ENCODE results near the gene GCN1. TPM values are rescaled to one million over a fixed set of nuclear protein-coding genes. Genes with fewer than 3 reads are reported as not detected.

The GCN1 gene
- total RNA-seq, 4 donors from 2014 or later, result 62.0 to 310 (median 101) TPM

GRCh38 chr12:120222288-120222832, 27.8 kb upstream of the GCN1 start:
- no peak overlapping the region for H3K4me3 ChIP-seq
- peak in 1 of 2 donors; percentile 76 for DNase-seq (ENCODE audit: low spot score in 2 of 2)
- 85% methylated on average over 4 of the region's 12 CpGs for WGBS
- no peaks in the 10 kb centered on the region for H3K27me3 ChIP-seq
- no peaks in the 10 kb centered on the region for H3K9me3 ChIP-seq
- peaks cover 36% of the 10 kb centered on the region for H3K4me1 ChIP-seq
- H3K27ac ChIP-seq, result no peak overlapping the region
- H3K36me3 ChIP-seq, result peaks cover 71% of the 10 kb centered on the region
- TF ChIP-seq POLR2AphosphoS5 (IDR thresholded peaks at IDR 0.05) (no peak), POLR2A (IDR thresholded peaks at IDR 0.05) (no peak), CTCF (IDR thresholded peaks at IDR 0.05) (no peak), EP300 (IDR thresholded peaks at IDR 0.05) (no peak)

GRCh38 chr12:120221576-120221900, 27.0 kb upstream of the GCN1 start:
- Histone ChIP-seq H3K9me3 (no peaks in the 10 kb centered on the region), H3K27me3 (no peaks in the 10 kb centered on the region), H3K27ac (no peak overlapping the region), H3K4me3 (no peak overlapping the region), H3K4me1 (peaks cover 28% of the 10 kb centered on the region), H3K36me3 (peaks cover 79% of the 10 kb centered on the region)
- no peak for TF ChIP-seq POLR2A (IDR thresholded peaks at IDR 0.05)
- TF ChIP-seq CTCF (IDR thresholded peaks at IDR 0.05), result no peak
- TF ChIP-seq EP300 (IDR thresholded peaks at IDR 0.05), result no peak
- no peak for TF ChIP-seq POLR2AphosphoS5 (IDR thresholded peaks at IDR 0.05)
- WGBS, result 97% methylated on average over 10 of the region's 13 CpGs
- no peak for DNase-seq (ENCODE audit: low spot score in 2 of 2)

GRCh38 chr12:120220838-120221575, 26.5 kb upstream of the GCN1 start:
- peaks cover 79% of the 10 kb centered on the region for H3K36me3 ChIP-seq

GRCh38 chr12:120218680-120219606, 24.4 kb upstream of the GCN1 start:
- peaks cover 96% of the 10 kb centered on the region for H3K36me3 ChIP-seq

More at GRCh38 chr12:120220838-120221575, 26.5 kb upstream of the GCN1 start:
- Histone ChIP-seq H3K4me1 (peaks cover 22% of the 10 kb centered on the region), H3K27me3 (no peaks in the 10 kb centered on the region), H3K27ac (no peak overlapping the region), H3K9me3 (no peaks in the 10 kb centered on the region), H3K4me3 (no peak overlapping the region)
- 74% methylated on average over 10 of the region's 10 CpGs for WGBS
- no peak for DNase-seq (ENCODE audit: low spot score in 2 of 2)
- TF ChIP-seq POLR2A (IDR thresholded peaks at IDR 0.05) (no peak), CTCF (IDR thresholded peaks at IDR 0.05) (no peak)

More at GRCh38 chr12:120218680-120219606, 24.4 kb upstream of the GCN1 start:
- no peaks in the 10 kb centered on the region for H3K9me3 ChIP-seq
- H3K27me3 ChIP-seq, result no peaks in the 10 kb centered on the region
- TF ChIP-seq CTCF (IDR thresholded peaks at IDR 0.05), result no peak
- TF ChIP-seq POLR2AphosphoS5 (IDR thresholded peaks at IDR 0.05), result no peak
- TF ChIP-seq EP300 (IDR thresholded peaks at IDR 0.05), result no peak
- TF ChIP-seq POLR2A (IDR thresholded peaks at IDR 0.05), result no peak
- peaks cover 2% of the 10 kb centered on the region for H3K4me1 ChIP-seq
- H3K27ac ChIP-seq, result no peak overlapping the region
- 79% methylated on average over 10 of the region's 19 CpGs for WGBS
- H3K4me3 ChIP-seq, result no peak overlapping the region
- no peak for DNase-seq (ENCODE audit: low spot score in 2 of 2)
